ENCODE data around the gene NCKIPSD.

NCKIPSD gene

GRCh38 chr3:48655606-48656005 is 30.1 kb downstream of the NCKIPSD start:
- H3K9me3 ChIP-seq (ENCODE audit: insufficient read depth, low read depth, low read length) = no peaks in the 10 kb centered on the region
- H3K4me3 ChIP-seq (ENCODE audit: low read length) = peak overlapping the region; percentile 63; the same call in 1 of the 2 replicates
- peaks cover 41% of the 10 kb centered on the region for H3K36me3 ChIP-seq (ENCODE audit: insufficient read depth, low read depth, low read length)
- peaks cover 9% of the 10 kb centered on the region for H3K27me3 ChIP-seq (ENCODE audit: insufficient read depth, low read length)
- peaks cover 3% of the 10 kb centered on the region; the same call in 1 of the 2 replicates for H3K4me1 ChIP-seq (ENCODE audit: insufficient read depth, low read length)
- no peak overlapping the region for H3K27ac ChIP-seq (ENCODE audit: low read length)
- peak overlapping the region; percentile 61 for H3K9ac ChIP-seq (ENCODE audit: low read depth, low read length)

- H3K4me3 ChIP-seq (ENCODE audit: low read length) = peak overlapping the region; percentile 63; the same call in 1 of the 2 replicates
- no peak overlapping the region for H3K27ac ChIP-seq (ENCODE audit: low read length)
- H3K9ac ChIP-seq (ENCODE audit: low read depth, low read length) = peak overlapping the region; percentile 61; the same call in 1 of the 2 replicates
These were observed 30.7 kb downstream of the NCKIPSD start for GRCh38 chr3:48655063-48655462.

GRCh38 chr3:48652923-48653715 is 32.6 kb downstream of the NCKIPSD start:
- no peak overlapping the region for H3K4me3 ChIP-seq (ENCODE audit: low read length)

More at GRCh38 chr3:48655063-48655462, 30.7 kb downstream of the NCKIPSD start:
- peaks cover 3% of the 10 kb centered on the region; the same call in 1 of the 2 replicates for H3K4me1 ChIP-seq (ENCODE audit: insufficient read depth, low read length)
- H3K9me3 ChIP-seq (ENCODE audit: insufficient read depth, low read depth, low read length) = no peaks in the 10 kb centered on the region
- peaks cover 9% of the 10 kb centered on the region for H3K27me3 ChIP-seq (ENCODE audit: insufficient read depth, low read length)
- H3K36me3 ChIP-seq (ENCODE audit: insufficient read depth, low read depth, low read length) = peaks cover 37% of the 10 kb centered on the region

GRCh38 chr3:48651771-48652170 is 33.9 kb downstream of the NCKIPSD start:
- Histone ChIP-seq H3K4me1 (ENCODE audit: insufficient read depth, low read length) (peaks cover 3% of the 10 kb centered on the region; the same call in 1 of the 2 replicates), H3K36me3 (ENCODE audit: insufficient read depth, low read depth, low read length) (peaks cover 28% of the 10 kb centered on the region), H3K9ac (ENCODE audit: low read depth, low read length) (no peak overlapping the region), H3K9me3 (ENCODE audit: insufficient read depth, low read depth, low read length) (no peaks in the 10 kb centered on the region), H3K4me3 (ENCODE audit: low read length) (no peak overlapping the region), H3K27me3 (ENCODE audit: insufficient read depth, low read length) (peaks cover 9% of the 10 kb centered on the region), H3K27ac (ENCODE audit: low read length) (no peak overlapping the region)

More at GRCh38 chr3:48652923-48653715, 32.6 kb downstream of the NCKIPSD start:
- H3K36me3 ChIP-seq (ENCODE audit: insufficient read depth, low read depth, low read length) = peaks cover 29% of the 10 kb centered on the region
- no peak overlapping the region for H3K9ac ChIP-seq (ENCODE audit: low read depth, low read length)
- no peaks in the 10 kb centered on the region for H3K9me3 ChIP-seq (ENCODE audit: insufficient read depth, low read depth, low read length)
- H3K27ac ChIP-seq (ENCODE audit: low read length) = no peak overlapping the region
- H3K4me1 ChIP-seq (ENCODE audit: insufficient read depth, low read length) = peaks cover 3% of the 10 kb centered on the region; the same call in 1 of the 2 replicates
- H3K27me3 ChIP-seq (ENCODE audit: insufficient read depth, low read length) = peaks cover 9% of the 10 kb centered on the region

- no peak overlapping the region for H3K27ac ChIP-seq (ENCODE audit: low read length)
- H3K4me3 ChIP-seq (ENCODE audit: low read length) = no peak overlapping the region
- H3K36me3 ChIP-seq (ENCODE audit: insufficient read depth, low read depth, low read length) = peaks cover 39% of the 10 kb centered on the region
- H3K9me3 ChIP-seq (ENCODE audit: insufficient read depth, low read depth, low read length) = no peaks in the 10 kb centered on the region
- peaks cover 9% of the 10 kb centered on the region for H3K27me3 ChIP-seq (ENCODE audit: insufficient read depth, low read length)
- no peak overlapping the region for H3K9ac ChIP-seq (ENCODE audit: low read depth, low read length)
- H3K4me1 ChIP-seq (ENCODE audit: insufficient read depth, low read length) = peaks cover 3% of the 10 kb centered on the region; the same call in 1 of the 2 replicates
These were observed 35.0 kb downstream of the NCKIPSD start for GRCh38 chr3:48650723-48651122.

GRCh38 chr3:48648188-48648850 is 37.4 kb downstream of the NCKIPSD start:
- Histone ChIP-seq H3K9me3 (ENCODE audit: insufficient read depth, low read depth, low read length) (no peaks in the 10 kb centered on the region), H3K36me3 (ENCODE audit: insufficient read depth, low read depth, low read length) (peaks cover 37% of the 10 kb centered on the region), H3K27me3 (ENCODE audit: insufficient read depth, low read length) (no peaks in the 10 kb centered on the region), H3K4me3 (ENCODE audit: low read length) (no peak overlapping the region), H3K9ac (ENCODE audit: low read depth, low read length) (no peak overlapping the region), H3K4me1 (ENCODE audit: insufficient read depth, low read length) (no peaks in the 10 kb centered on the region), H3K27ac (ENCODE audit: low read length) (no peak overlapping the region)

- Histone ChIP-seq H3K27ac (ENCODE audit: low read length) (no peak overlapping the region), H3K36me3 (ENCODE audit: insufficient read depth, low read depth, low read length) (peaks cover 35% of the 10 kb centered on the region), H3K4me3 (ENCODE audit: low read length) (no peak overlapping the region), H3K4me1 (ENCODE audit: insufficient read depth, low read length) (no peaks in the 10 kb centered on the region), H3K9me3 (ENCODE audit: insufficient read depth, low read depth, low read length) (no peaks in the 10 kb centered on the region), H3K9ac (ENCODE audit: low read depth, low read length) (no peak overlapping the region), H3K27me3 (ENCODE audit: insufficient read depth, low read length) (no peaks in the 10 kb centered on the region)
These were observed 38.0 kb downstream of the NCKIPSD start for GRCh38 chr3:48647714-48648113.

- H3K4me1 ChIP-seq (ENCODE audit: insufficient read depth, low read length) = no peaks in the 10 kb centered on the region
- peaks cover 44% of the 10 kb centered on the region for H3K36me3 ChIP-seq (ENCODE audit: insufficient read depth, low read depth, low read length)
- H3K27me3 ChIP-seq (ENCODE audit: insufficient read depth, low read length) = no peaks in the 10 kb centered on the region
- no peak overlapping the region for H3K4me3 ChIP-seq (ENCODE audit: low read length)
- no peak overlapping the region for H3K27ac ChIP-seq (ENCODE audit: low read length)
- no peak overlapping the region for H3K9ac ChIP-seq (ENCODE audit: low read depth, low read length)
- H3K9me3 ChIP-seq (ENCODE audit: insufficient read depth, low read depth, low read length) = no peaks in the 10 kb centered on the region
These were observed 40.6 kb downstream of the NCKIPSD start for GRCh38 chr3:48644898-48645760.

GRCh38 chr3:48642605-48643004 is 43.1 kb downstream of the NCKIPSD start:
- Histone ChIP-seq H3K9me3 (ENCODE audit: insufficient read depth, low read depth, low read length) (no peaks in the 10 kb centered on the region), H3K9ac (ENCODE audit: low read depth, low read length) (no peak overlapping the region), H3K4me1 (ENCODE audit: insufficient read depth, low read length) (0 out of 2 replicates have a peak, but pooled peaks cover under 1% of the 10 kb centered on the region), H3K27ac (ENCODE audit: low read length) (no peak overlapping the region), H3K36me3 (ENCODE audit: insufficient read depth, low read depth, low read length) (peaks cover 49% of the 10 kb centered on the region), H3K27me3 (ENCODE audit: insufficient read depth, low read length) (no peaks in the 10 kb centered on the region), H3K4me3 (ENCODE audit: low read length) (no peak overlapping the region)

GRCh38 chr3:48641396-48641795 is 44.3 kb downstream of the NCKIPSD start:
- H3K36me3 ChIP-seq (ENCODE audit: insufficient read depth, low read depth, low read length) = peaks cover 44% of the 10 kb centered on the region
- no peak overlapping the region for H3K27ac ChIP-seq (ENCODE audit: low read length)

GRCh38 chr3:48639944-48640606 is 45.6 kb downstream of the NCKIPSD start:
- no peaks in the 10 kb centered on the region for H3K9me3 ChIP-seq (ENCODE audit: insufficient read depth, low read depth, low read length)
- H3K4me1 ChIP-seq (ENCODE audit: insufficient read depth, low read length) = peaks cover 13% of the 10 kb centered on the region; the same call in 1 of the 2 replicates
- H3K9ac ChIP-seq (ENCODE audit: low read depth, low read length) = no peak overlapping the region
- no peaks in the 10 kb centered on the region for H3K27me3 ChIP-seq (ENCODE audit: insufficient read depth, low read length)
- no peak overlapping the region for H3K4me3 ChIP-seq (ENCODE audit: low read length)
- no peak overlapping the region for H3K27ac ChIP-seq (ENCODE audit: low read length)
- peaks cover 35% of the 10 kb centered on the region for H3K36me3 ChIP-seq (ENCODE audit: insufficient read depth, low read depth, low read length)

More at GRCh38 chr3:48641396-48641795, 44.3 kb downstream of the NCKIPSD start:
- H3K9ac ChIP-seq (ENCODE audit: low read depth, low read length) = no peak overlapping the region
- H3K9me3 ChIP-seq (ENCODE audit: insufficient read depth, low read depth, low read length) = no peaks in the 10 kb centered on the region
- H3K27me3 ChIP-seq (ENCODE audit: insufficient read depth, low read length) = no peaks in the 10 kb centered on the region
- H3K4me3 ChIP-seq (ENCODE audit: low read length) = no peak overlapping the region
- peaks cover 12% of the 10 kb centered on the region; the same call in 1 of the 2 replicates for H3K4me1 ChIP-seq (ENCODE audit: insufficient read depth, low read length)
